Suprapubic skin (tissue), 3 donors: ENCODE results near the gene RAB6B.

Source experiments
- POLR2A ChIP-seq, 2 donors: fragments of 450-650 bp; IDR thresholded peaks; one replicate each; pipeline ENCODE4 v1.6.1; 2017; ENCODE audit warnings: antibody characterized with exemption in 2 of 2, mild to moderate bottlenecking in 2 of 2, moderate library complexity in 2 of 2
- TF ChIP-seq, protein P1 (sequence below), 2 donors: fragments of 200-600 bp in 1 of 2; fragments of 450-650 bp in 1 of 2; sonication (generic) in 1 of 2; IDR thresholded peaks; one replicate each; pipeline ENCODE4 v1.5.1; 2016 to 2019; ENCODE audit warnings: antibody characterized with exemption in 2 of 2, mild to moderate bottlenecking in 1 of 2, moderate library complexity in 1 of 2

DNA sequence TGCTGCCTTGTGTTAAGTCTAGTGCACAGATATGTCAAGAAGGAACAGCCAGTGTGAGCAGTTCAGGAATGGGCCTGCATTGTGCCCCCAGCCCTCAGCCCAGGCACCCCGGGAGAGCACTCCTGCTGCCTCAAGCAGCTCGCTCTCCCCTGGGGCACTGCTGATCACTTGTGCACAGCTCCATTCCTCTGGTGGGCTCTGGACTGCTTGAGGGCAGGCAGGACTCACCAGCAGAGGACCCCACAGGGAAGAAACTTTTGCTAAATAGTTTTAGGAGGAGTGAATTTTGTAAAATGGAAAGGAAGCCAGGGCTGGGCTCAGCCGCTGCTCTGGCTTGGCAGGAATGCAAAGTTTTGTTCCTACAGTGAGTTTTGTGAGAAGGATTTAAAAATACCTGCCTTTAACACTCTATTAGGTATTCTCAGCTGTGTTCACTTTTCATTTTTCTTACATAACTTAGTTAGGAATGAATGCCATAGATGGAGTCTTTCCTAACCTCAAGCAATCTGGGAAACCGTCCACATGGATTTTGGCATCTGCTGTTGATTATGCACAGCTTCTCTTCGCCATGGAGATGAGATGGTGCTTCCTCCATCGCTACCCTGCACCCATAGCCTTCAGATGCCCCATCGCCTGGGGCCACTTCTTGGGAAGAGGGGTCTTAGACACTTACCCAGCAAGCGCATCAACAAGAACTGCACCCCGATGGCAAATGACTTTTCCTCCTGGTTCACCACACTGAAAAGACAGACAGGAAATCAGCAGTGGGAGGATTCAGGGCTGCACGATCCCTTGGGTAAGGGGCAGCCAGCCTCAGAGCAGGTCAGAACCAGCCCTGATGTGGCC lies 42.3 kb upstream of the RAB6B start:
- TF ChIP-seq, protein P1, sequence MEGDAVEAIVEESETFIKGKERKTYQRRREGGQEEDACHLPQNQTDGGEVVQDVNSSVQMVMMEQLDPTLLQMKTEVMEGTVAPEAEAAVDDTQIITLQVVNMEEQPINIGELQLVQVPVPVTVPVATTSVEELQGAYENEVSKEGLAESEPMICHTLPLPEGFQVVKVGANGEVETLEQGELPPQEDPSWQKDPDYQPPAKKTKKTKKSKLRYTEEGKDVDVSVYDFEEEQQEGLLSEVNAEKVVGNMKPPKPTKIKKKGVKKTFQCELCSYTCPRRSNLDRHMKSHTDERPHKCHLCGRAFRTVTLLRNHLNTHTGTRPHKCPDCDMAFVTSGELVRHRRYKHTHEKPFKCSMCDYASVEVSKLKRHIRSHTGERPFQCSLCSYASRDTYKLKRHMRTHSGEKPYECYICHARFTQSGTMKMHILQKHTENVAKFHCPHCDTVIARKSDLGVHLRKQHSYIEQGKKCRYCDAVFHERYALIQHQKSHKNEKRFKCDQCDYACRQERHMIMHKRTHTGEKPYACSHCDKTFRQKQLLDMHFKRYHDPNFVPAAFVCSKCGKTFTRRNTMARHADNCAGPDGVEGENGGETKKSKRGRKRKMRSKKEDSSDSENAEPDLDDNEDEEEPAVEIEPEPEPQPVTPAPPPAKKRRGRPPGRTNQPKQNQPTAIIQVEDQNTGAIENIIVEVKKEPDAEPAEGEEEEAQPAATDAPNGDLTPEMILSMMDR (IDR thresholded peaks at IDR 0.05) = no peak
- TF ChIP-seq POLR2A (IDR thresholded peaks at IDR 0.05) = no peak
